ENCODE measurements around the gene DGKH. TPM values are rescaled to one million over a fixed set of nuclear protein-coding genes. Genes with fewer than 3 reads are reported as not detected.
A peak's percentile ranks its signal among the peaks of the same experiment; 100 is the strongest.

Gene DGKH
- total RNA-seq, 1 experiment from 2014 or later: 19.1 TPM

GRCh38 chr13:42272804-42273175 lies 224.3 kb downstream of the DGKH start:
- BruUV-seq (replicated peaks): TSS peak; percentile 39
- intact Hi-C loops (cut with micrococcal nuclease; ENCODE audit: unreplicated experiment): no loop called here

GRCh38 chr13:42274386-42275097 lies 226.1 kb downstream of the DGKH start:
- Mint-ChIP-seq H3K9me3 (ENCODE audit: low read depth, unreplicated experiment) (peaks cover 8% of the 10 kb centered on the region), H3K27me3 (ENCODE audit: unreplicated experiment) (no peaks in the 10 kb centered on the region), H3K4me1 (ENCODE audit: low read depth, unreplicated experiment) (peaks cover 11% of the 10 kb centered on the region), H3K4me3 (ENCODE audit: low read depth, unreplicated experiment) (no peak overlapping the region), H3K36me3 (ENCODE audit: insufficient read depth, unreplicated experiment) (peaks cover 20% of the 10 kb centered on the region), H3K27ac (ENCODE audit: unreplicated experiment) (no peak overlapping the region)
- DNase-seq: no peak
- CTCF ChIA-PET: no interaction called here
- TF ChIP-seq CTCF (IDR thresholded peaks at IDR 0.05; ENCODE audit: unreplicated experiment): no peak
- no TSS peak for BruUV-seq (replicated peaks)
- intact Hi-C loops (cut with micrococcal nuclease; ENCODE audit: unreplicated experiment): no loop called here

More at GRCh38 chr13:42272804-42273175, 224.3 kb downstream of the DGKH start:
- CTCF ChIA-PET: no interaction called here
- peaks cover 11% of the 10 kb centered on the region for H3K4me1 Mint-ChIP-seq (ENCODE audit: low read depth, unreplicated experiment)
- peak overlapping the region; percentile 79 for H3K27ac Mint-ChIP-seq (ENCODE audit: unreplicated experiment)
- H3K9me3 Mint-ChIP-seq (ENCODE audit: low read depth, unreplicated experiment): peaks cover 8% of the 10 kb centered on the region
- H3K4me3 Mint-ChIP-seq (ENCODE audit: low read depth, unreplicated experiment): peak overlapping the region; percentile 78
- no peak for DNase-seq
- no peak for TF ChIP-seq CTCF (IDR thresholded peaks at IDR 0.05; ENCODE audit: unreplicated experiment)
- peaks cover 20% of the 10 kb centered on the region for H3K36me3 Mint-ChIP-seq (ENCODE audit: insufficient read depth, unreplicated experiment)
- no peaks in the 10 kb centered on the region for H3K27me3 Mint-ChIP-seq (ENCODE audit: unreplicated experiment)

- CTCF ChIA-PET: no interaction called here
- DNase-seq: no peak
- TF ChIP-seq CTCF (IDR thresholded peaks at IDR 0.05; ENCODE audit: unreplicated experiment): no peak
- H3K4me3 Mint-ChIP-seq (ENCODE audit: low read depth, unreplicated experiment): no peak overlapping the region
- intact Hi-C loops (cut with micrococcal nuclease; ENCODE audit: unreplicated experiment): no loop called here
- BruUV-seq (replicated peaks): no TSS peak
- H3K4me1 Mint-ChIP-seq (ENCODE audit: low read depth, unreplicated experiment): peaks cover 11% of the 10 kb centered on the region
- no peak overlapping the region for H3K27ac Mint-ChIP-seq (ENCODE audit: unreplicated experiment)
- H3K27me3 Mint-ChIP-seq (ENCODE audit: unreplicated experiment): no peaks in the 10 kb centered on the region
- peaks cover 8% of the 10 kb centered on the region for H3K9me3 Mint-ChIP-seq (ENCODE audit: low read depth, unreplicated experiment)
- peaks cover 20% of the 10 kb centered on the region for H3K36me3 Mint-ChIP-seq (ENCODE audit: insufficient read depth, unreplicated experiment)
Measured at GRCh38 chr13:42275098-42275471, 226.6 kb downstream of the DGKH start.

GRCh38 chr13:42275506-42275905 lies 227.1 kb downstream of the DGKH start:
- no peak for TF ChIP-seq CTCF (IDR thresholded peaks at IDR 0.05; ENCODE audit: unreplicated experiment)
- Mint-ChIP-seq H3K27ac (ENCODE audit: unreplicated experiment) (no peak overlapping the region), H3K4me3 (ENCODE audit: low read depth, unreplicated experiment) (no peak overlapping the region), H3K27me3 (ENCODE audit: unreplicated experiment) (no peaks in the 10 kb centered on the region), H3K4me1 (ENCODE audit: low read depth, unreplicated experiment) (peaks cover 11% of the 10 kb centered on the region), H3K36me3 (ENCODE audit: insufficient read depth, unreplicated experiment) (peaks cover 20% of the 10 kb centered on the region), H3K9me3 (ENCODE audit: low read depth, unreplicated experiment) (peaks cover 5% of the 10 kb centered on the region)
- CTCF ChIA-PET: no interaction called here
- DNase-seq: no peak
- intact Hi-C loops (cut with micrococcal nuclease; ENCODE audit: unreplicated experiment): no loop called here
- BruUV-seq (replicated peaks): no TSS peak

Data from Calu3 (cell line).